ENCODE data around the gene PHF20. TPM values are rescaled to one million over a fixed set of nuclear protein-coding genes. Genes with fewer than 3 reads are reported as not detected.
"Not testable (repeated sequence)": the region's sequence is repeated elsewhere in the genome, so short reads cannot be mapped to it uniquely, and the experiment has no call there.

Gene PHF20
- total RNA-seq, 4 donors from 2014 or later = 16.1 to 92.4 (median 29.3) TPM

DNA sequence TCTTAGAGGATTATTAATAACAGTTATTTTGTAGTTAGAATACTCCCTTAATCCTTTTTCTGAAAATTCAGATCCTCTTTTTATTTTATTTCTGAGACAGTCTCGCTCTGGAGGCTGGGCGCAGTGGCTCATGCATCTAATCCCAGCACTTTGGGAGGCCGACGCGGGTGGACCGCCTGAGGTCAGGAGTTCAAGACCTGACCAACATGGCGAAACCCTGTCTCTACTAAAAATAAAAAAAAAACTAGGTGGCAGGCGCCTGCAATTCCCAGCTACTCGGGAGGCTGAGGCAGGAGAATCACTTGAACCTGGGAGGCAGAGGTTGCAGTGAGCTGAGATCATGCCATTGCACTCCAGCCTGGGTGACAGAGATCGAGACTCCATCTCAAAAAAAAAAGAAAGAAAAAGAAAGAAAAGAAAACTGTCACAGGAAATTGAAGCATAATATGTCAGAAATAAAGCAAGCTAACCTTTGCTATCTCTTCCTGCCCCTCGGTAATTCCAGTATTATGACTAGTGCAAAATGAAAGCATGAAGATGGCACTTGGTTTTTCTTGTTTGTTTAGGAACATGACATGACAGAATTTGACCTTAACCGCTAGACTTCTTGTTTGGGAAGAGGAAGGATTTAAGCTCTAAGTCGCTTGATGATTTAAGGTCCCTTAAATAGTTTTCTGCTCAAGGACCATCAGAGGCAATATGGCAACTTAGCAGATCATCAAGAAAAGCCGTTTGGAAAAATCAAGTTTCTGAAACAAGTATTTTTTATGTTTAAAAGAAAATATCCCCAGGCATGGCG lies 27.9 kb upstream of the PHF20 start:
- no peak for TF ChIP-seq POLR2A (IDR thresholded peaks at IDR 0.05)
- TF ChIP-seq, protein P1, sequence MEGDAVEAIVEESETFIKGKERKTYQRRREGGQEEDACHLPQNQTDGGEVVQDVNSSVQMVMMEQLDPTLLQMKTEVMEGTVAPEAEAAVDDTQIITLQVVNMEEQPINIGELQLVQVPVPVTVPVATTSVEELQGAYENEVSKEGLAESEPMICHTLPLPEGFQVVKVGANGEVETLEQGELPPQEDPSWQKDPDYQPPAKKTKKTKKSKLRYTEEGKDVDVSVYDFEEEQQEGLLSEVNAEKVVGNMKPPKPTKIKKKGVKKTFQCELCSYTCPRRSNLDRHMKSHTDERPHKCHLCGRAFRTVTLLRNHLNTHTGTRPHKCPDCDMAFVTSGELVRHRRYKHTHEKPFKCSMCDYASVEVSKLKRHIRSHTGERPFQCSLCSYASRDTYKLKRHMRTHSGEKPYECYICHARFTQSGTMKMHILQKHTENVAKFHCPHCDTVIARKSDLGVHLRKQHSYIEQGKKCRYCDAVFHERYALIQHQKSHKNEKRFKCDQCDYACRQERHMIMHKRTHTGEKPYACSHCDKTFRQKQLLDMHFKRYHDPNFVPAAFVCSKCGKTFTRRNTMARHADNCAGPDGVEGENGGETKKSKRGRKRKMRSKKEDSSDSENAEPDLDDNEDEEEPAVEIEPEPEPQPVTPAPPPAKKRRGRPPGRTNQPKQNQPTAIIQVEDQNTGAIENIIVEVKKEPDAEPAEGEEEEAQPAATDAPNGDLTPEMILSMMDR (IDR thresholded peaks at IDR 0.05) = no peak
- peak in 1 of 3 donors; percentile 44 for DNase-seq

DNA sequence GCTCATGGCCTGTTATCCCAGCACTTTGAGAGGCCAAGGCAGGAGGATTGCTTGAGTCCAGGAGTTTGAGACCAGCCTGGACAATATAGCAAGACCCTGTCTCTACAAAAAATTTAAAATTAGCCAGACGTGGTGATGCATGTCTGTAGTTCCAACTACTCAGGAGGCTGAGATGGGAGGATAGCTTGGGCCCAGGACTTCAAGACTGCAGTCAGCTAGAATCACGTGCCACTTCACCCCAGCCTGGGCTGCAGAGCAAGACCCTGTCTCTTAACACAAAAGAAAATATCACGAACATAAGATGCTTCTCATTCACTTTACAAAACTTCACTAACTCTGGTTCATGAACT lies 27.3 kb upstream of the PHF20 start:
- DNase-seq, H3K9me3 ChIP-seq, H3K4me3 ChIP-seq, H3K27me3 ChIP-seq, H3K36me3 ChIP-seq: not testable (repeated sequence)
- H3K27ac ChIP-seq = peak overlapping the region; percentile 96 to 98 (median 96)
- peaks cover 0 to 13% (median 6%) of the 10 kb centered on the region in 4 donors for H3K4me1 ChIP-seq

More for the DNA sequence above, 27.9 kb upstream of the PHF20 start:
- H3K27ac ChIP-seq = peak overlapping the region; percentile 96 to 98 (median 96)
- no peaks in the 10 kb centered on the region for H3K9me3 ChIP-seq
- H3K27me3 ChIP-seq = no peaks in the 10 kb centered on the region
- H3K36me3 ChIP-seq = peaks cover 0 to 15% (median 0%) of the 10 kb centered on the region in 3 donors
- peaks cover 0 to 19% (median 7%) of the 10 kb centered on the region in 4 donors for H3K4me1 ChIP-seq
- peak overlapping the region; percentile 2 to 73 (median 46) for H3K4me3 ChIP-seq

DNA sequence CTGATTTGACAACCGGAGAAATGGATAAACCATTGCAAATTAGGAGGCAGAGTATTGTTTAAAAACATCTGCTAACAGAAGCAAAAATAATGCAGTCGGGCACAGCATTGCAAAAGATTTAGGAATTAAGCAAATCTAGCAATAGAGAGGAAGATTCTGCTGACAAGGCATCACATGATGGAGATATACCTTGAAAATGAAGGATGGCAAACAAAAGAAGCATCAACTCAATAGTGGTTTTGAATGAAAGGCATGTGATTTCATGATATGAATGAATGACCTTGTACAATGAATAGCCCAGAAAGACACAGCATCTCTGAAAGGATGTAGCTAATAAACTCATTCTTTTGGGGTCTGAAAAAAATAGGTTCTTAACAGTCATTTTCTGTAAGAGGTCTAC lies 21.2 kb upstream of the PHF20 start:
- Histone ChIP-seq H3K9me3 (no peaks in the 10 kb centered on the region), H3K4me3 (no peak overlapping the region), H3K27ac (no peak overlapping the region), H3K4me1 (no peaks in the 10 kb centered on the region), H3K36me3 (no peaks in the 10 kb centered on the region), H3K27me3 (no peaks in the 10 kb centered on the region)
- TF ChIP-seq POLR2A (IDR thresholded peaks at IDR 0.05) = no peak
- TF ChIP-seq, protein P1 (IDR thresholded peaks at IDR 0.05) = no peak
- DNase-seq = no peak

DNA sequence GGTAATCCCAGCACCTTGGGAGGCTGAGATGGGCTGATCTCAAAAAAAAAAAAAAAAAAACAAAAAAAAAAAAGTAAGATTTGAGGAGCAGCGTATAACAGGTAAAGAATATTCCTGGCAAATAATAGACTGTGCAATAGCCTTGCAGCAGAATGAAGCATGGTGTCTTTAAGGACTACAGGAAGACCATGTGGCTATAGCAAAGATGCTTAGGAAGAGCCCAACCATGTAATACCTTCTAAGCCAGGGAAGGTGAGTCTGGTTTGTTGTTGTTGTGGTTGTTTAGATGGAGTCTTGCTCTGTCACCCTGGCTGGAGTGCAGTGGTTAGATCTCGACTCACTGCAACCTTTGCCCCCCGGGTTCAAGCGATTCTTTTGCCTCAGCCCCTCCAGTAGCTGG lies 15.4 kb upstream of the PHF20 start:
- Histone ChIP-seq H3K27me3 (no peaks in the 10 kb centered on the region), H3K4me3 (no peak overlapping the region), H3K27ac (no peak overlapping the region), H3K36me3 (no peaks in the 10 kb centered on the region), H3K4me1 (no peaks in the 10 kb centered on the region), H3K9me3 (no peaks in the 10 kb centered on the region)
- TF ChIP-seq, protein P1 (IDR thresholded peaks at IDR 0.05) = no peak
- no peak for TF ChIP-seq POLR2A (IDR thresholded peaks at IDR 0.05)
- DNase-seq = no peak

DNA sequence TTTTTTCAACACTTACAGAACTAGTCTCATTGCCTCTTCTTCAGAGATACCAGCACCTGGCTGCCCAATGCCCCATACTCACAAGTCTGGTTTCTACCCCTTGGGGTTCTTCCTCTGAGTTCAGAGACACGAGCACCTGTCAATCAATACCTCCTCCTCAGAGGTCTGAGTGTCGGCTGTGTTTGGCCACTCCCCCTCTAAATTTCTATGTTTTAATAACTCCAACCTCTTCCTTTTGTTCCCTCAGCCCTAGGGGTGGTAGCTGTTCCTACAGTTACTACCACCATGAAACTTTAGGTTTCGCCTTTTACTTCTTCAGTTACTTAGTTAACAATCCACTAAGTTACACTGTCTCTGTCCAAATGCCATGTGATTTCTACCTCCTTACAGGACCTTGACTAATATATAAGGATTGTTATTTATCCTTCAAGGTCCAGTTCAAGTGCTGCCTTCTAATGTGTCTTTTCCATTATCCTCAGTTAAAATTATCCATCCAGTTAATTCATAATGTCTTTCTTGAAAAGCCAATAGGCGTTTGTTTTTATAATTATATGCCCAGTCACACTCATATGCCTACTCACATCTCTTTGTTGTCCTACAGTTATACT lies 14.6 kb upstream of the PHF20 start:
- no peaks in the 10 kb centered on the region for H3K4me1 ChIP-seq
- no peaks in the 10 kb centered on the region for H3K9me3 ChIP-seq
- H3K36me3 ChIP-seq = no peaks in the 10 kb centered on the region
- TF ChIP-seq POLR2A (IDR thresholded peaks at IDR 0.05) = no peak
- TF ChIP-seq, protein P1 (IDR thresholded peaks at IDR 0.05) = no peak
- no peak for DNase-seq
- H3K27me3 ChIP-seq = no peaks in the 10 kb centered on the region
- H3K4me3 ChIP-seq = no peak overlapping the region
- H3K27ac ChIP-seq = no peak overlapping the region

DNA sequence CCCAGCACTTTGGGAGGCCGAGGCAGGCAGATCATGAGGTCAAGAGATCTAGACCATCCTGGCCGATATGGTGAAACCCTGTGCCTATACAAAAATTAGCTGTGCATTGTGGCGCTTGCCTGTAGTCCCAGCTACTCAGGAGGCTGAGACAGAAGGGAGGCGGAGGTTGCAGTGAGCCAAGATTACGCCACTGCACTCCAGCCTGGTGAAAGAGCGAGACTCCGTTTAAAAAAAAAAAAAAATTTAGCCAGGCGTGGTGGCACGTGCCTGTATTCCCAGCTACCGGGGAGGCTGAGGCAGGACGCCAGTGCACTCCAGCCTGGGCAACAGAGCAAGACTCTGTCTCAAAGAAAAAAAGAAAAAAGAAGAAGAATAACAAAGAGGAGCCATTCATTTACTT lies 10.3 kb upstream of the PHF20 start:
- H3K9me3 ChIP-seq, H3K27me3 ChIP-seq, DNase-seq, H3K27ac ChIP-seq, H3K36me3 ChIP-seq, H3K4me3 ChIP-seq, H3K4me1 ChIP-seq: not testable (repeated sequence)
